Stimulated activated CD4-positive, alpha-beta T cell treated with anti-CD3 and anti-CD28 coated beads, Interleukin-1b, Interleukin-23, amount 100 ng/mL, for 24 hours (primary cell): Measurements from ENCODE around the gene PSMD11.

Experiments used
- DNase-seq, 4 experiments: peaks; one replicate each; pipeline ENCODE4 v3.0.0-alpha.2; 2020; ENCODE audit warnings: low read depth in 4 of 4, low spot score in 1 of 4

PSMD11 gene

DNA sequence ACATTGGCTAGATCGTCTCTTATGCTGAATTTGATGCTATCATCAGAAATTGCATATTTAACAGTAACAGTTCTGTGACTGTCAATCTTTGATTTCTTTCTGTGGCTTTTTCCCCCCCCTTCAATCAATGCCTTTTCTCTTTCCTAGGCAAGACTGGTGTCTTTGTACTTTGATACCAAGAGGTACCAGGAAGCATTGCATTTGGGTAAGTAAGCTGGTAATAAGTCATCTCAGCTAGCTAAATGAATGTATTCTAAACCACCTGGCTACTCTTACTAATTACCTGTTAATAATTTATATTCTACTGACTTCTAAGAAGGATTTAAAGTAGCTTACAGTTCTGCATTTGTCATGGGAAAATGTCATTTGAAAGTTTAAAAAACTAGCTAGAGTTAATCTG, 20.1 kb downstream of the PSMD11 start:
- no peak for DNase-seq

DNA sequence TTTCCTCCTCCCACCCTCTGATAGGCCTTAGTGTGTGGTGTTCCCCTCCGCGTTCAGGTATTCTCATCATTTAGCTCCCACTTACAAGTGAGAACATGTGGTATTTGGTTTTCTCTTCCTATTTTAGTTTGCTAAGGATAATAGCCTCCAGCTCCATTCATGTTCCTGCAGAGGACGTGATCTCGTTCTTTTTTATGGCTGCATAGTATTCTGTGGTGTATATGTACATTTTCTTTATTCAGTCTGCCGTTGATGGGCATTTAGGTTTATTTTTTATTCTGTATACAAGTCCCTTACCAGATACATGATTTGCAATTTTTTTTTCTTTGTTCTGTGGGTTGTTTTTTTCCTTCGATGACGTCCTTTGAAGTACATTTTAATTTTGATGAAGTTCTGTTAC, 23.6 kb downstream of the PSMD11 start:
- DNase-seq: no peak

DNA sequence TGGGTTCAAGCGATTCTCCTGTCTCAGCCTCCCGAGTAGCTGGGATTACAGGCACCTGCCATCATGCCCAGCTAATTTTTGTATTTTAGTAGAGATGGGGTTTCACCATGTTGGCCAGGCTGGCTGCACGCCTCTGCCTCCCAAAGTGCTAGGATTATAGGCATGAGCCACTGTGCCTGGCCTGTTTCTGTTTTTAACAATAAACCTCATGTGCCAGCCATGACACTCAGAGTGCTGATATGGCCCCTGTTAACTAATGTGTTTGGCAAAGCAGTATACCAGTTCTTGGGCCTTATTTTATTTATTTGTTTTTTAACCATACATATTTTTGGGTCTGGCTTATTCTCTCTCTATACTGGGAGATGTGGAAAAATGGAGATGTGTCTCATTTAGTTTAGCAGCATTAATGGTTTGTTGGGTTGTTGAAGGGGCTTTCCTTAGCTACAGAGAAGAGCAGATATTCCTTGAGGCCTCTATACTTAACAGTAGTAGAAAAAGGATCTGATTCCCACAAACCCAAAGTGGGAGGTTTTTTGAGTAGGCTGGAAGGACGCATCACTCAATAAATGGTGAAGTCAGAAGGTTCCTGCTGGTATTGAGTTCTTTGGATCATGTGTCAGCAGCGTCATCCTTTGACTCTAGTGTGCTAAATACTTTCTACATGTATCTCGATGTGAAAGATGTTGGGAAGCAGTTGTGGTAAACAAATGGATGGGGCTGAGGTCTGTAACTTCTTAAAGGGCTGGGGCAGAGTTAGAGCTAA, 26.3 kb downstream of the PSMD11 start:
- DNase-seq: no peak

DNA sequence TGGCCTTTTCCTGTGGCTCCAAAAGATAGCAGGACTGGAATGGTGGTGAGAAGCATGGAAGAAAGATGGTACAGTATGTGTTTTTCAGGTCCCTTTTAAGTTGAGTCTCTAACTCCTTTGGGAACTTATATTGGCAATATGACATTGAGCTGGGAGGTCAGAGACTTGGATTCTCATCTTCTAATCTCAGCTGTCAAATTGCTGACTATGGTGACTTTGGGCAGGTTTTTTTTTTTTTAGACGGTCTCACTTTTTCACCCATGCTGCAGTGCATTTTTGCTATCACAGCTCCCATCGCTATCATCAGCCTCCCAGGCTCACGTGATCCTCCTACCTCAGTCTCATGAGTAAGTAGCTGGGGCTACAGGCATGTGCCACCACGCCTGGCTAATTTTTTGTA, 27.3 kb downstream of the PSMD11 start:
- DNase-seq: no peak

DNA sequence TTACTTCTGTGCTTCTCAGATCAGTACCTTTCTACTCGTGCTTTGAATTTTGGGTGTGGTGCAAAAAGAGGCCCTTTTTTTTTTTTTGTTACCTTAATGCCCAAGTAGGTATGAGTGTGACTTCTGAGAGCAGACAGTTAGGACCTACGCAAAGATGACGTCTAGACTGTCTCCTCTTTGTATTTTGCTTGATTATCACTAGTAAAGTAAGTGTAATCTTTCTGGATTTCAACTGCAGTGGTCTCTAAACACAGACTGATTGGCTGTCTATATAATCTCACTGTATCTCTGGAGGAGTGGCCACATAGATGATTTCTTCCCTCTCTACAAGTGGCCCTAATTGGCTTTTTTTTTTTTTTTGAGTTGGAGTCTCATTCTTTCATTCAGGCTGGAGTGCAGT, 30.9 kb downstream of the PSMD11 start:
- no peak for DNase-seq

DNA sequence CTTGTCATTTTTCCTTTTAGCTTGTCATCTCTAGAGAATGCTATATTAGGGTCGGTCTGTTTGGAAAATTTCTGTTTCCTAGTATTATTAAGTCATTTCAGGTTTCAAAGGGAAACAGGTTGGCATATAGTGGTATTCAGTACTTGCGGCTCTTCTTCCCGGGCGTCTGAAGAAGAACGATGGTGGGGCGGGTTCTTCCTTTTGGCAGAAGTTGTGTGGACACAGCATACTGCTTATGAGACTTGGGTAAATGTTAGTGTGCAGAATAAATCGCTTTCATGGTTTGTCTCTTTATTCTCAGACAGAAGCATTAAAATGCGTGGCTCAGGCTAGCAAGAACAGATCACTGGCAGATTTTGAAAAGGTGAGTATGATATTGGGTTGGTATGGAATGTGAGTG, 32.9 kb downstream of the PSMD11 start:
- no peak for DNase-seq

DNA sequence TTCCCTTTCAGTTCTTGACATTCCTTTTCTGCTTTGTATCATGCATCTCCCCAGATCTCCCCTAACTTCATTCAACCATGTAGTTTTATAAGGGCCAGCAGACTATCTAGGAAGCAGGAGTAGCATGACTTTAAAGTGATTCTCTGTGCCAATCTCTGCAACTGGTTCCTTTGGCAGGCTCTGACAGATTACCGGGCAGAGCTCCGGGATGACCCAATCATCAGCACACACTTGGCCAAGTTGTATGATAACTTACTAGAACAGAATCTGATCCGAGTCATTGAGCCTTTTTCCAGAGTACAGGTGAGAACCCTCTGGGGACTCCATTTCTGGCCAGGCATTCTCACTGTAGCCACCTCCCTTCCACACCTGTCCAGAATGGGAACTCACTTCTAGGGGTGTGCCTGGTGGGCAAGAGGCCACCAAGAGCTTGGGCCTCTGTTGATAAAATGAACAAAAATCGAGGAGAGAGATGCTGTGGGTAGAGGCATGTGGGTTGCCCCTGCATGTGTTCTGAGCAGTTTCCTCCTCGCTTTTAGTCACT, 34.8 kb downstream of the PSMD11 start:
- DNase-seq: no peak

DNA sequence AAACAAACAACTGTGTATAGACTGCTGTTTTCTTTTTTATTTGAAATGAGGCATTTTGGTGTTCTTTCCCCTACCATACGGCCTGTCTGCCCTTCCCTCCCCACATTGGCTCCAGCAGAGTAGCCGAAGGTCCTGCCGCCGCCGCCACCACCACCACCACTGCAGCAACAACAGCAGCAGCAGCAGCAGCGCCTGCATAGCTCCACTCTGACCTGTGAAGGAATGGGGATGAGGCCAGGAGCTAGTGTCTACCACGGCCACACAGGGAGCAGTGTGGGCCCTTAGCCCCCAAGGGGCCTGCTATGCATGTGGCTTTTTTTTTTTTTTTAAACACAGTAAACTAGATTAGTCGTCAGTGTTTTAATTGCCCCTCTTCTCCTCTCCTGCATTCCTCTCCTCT, 36.9 kb downstream of the PSMD11 start:
- DNase-seq: no peak

DNA sequence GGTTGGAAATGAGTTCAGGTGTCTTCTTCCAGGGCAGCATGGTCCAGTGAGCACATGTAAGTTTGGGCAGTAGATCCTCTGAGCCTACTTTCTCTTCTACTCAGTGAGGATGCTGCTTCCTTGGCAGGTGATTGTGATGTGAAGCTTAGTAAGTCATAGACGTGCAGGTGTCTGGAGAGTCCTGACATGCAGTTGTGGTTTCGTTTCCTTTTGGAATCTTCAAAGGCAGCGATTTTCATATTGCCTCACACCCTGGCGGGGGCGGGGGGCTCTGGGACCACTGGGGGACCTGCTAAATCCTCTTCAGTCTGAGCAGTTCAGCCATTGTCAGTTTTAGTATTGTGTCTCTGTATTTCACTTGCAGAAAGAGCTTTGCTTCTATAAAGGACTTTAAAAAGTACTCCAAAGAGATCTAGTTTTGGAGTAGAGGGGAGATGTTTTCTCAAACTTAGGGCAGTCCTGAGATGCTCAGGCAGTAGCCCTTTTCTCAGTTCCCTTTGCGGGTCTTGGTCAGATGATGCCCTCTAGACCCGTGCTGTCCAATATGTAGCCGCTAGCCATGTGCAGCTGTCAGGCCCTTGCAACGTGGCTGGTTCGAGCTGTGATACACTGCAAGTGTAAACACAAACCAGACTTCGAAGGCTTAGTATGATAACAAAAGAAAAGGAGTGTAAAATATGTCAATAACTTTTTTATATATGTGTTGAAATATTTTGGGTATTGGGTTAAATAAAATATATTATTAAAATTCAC, 38.4 kb downstream of the PSMD11 start:
- no peak for DNase-seq

DNA sequence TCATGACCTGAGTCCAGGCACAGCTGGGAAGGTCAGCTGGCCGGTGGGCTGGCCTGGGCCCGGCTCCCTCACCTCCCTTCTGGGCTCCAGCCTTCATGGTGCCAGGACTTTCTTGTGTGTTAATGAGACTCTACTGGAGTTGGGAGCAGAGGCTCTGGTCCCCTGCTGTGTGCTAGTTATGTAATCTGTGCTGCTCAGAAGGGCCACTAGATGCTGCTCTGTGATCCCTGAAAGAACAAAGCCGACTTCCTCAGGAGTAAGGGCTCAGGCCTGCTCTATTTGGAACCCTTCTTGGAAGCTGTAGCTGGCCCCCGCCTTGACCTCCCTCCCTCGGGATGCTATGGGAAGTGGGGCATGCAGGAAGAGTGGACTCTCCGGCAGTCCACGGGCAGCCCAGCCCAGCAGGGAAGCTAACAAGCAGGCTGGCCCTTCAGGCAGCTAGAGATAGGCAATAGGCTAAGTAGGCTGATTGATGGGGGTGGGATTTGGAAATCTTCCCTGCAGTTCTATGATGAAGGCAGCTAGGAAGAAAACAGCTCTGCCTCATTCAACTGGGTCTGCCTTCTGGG, 39.2 kb downstream of the PSMD11 start:
- DNase-seq: no peak

DNA sequence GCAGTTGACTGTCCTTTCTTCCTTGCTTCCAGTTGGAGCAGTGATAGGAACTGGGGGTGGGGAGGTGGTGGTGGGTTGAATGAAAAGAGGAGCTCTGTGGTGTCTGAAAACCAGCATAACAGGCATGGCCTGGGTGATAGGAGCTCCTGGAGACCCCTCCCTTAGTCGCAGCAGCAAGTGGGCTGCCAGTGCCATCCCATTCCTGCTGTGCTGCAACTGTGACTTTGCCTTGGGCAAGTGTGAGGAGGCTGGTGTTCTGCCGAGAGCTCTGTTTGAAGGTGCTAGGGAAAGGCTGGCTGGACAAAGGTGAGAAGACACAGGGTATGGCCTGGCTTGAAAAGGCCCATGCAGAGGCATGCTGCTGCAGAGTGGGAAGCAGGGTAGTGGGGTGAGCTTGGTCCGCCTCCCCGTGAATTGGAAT, 39.7 kb downstream of the PSMD11 start:
- DNase-seq: no peak

DNA sequence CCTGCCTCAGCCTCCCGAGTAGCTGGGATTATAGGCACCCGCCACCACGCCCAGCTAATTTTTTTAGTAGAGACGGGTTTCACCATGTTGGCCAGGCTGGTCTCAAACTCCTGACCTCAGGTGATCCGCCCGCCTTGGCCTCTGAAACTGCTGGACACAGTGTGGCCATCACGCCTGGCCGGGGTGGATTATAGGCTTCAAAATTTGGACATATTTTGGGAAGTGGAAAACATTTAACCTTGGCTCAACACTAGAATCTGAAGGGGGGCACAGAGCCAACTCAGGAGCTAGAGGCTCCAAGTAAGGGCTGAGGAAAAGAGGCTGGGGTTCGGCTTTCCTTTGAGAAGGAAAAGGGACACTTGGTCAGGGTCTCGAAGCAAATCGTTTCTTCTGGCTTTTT, 40.3 kb downstream of the PSMD11 start:
- no peak for DNase-seq

DNA sequence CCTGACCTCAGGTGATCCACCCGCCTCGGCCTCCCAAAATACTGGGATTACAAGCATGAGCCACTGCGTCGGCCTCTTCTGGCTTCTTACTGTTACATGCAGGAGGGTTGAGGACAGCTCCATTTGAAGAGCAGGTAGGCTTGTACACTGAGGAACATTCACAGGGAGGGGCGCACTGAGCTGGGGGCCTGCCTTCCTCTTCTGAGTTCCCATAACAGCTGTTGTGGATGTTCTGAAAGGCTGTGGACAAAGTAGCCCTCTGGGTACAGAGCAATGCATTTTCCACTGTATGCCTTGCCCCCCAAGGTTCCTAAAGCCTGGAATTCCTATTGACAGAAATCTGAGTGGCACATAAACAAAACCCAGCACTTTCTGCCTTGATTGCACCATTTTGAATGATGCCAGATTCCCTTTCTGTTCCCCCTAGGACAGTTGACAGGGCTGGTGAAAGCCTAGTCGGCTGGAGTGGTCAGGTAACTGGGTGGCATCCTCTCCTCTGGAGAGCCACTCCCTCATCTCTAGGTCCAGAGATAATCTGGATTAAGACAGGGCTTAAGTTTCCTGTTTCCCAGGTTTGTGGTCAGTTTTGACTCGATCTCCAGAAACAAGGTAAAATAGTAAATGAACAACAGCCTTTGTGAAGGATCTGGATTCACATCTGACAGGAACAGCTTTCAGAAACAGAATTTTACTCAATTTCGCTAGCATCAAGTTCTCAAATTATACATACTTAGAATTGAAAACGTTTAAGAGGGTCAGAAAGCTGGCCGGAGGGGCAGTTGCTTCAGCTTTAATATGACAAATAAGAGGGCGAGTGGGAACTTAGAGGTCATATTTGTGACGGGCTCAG, 41.2 kb downstream of the PSMD11 start:
- no peak for DNase-seq

DNA sequence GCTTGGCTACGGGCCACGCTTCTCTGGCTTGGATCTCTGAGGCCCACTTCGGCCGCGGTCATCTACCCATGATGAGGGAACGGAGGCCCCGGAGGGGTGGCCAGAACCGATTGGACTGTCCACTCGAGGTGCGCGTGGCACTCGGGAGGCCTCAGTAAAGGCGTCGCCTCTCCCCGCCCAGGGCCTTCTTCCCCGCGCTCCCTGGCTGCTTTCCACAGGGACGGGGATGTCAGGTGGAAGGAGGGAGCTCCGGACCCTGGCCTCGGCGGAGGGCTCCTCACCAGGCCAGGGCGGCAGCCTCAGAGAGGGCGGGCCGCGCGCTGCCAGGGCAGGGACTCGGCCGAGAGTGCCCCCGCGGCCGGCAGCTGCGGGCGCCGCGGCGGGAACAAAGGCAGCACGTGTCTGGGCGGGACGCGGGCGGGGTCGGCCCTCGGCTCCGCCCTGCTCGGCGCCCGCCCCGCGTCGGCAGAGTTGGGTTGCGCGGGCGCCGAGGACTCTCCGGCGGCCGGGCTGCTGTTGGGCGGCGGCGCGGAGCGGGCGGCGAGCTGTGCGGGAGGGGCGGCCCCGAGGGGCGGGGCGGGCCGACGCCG, 41.9 kb downstream of the PSMD11 start:
- DNase-seq: peak in 3 of 4 experiments; percentile 49 to 54 (median 51)

DNA sequence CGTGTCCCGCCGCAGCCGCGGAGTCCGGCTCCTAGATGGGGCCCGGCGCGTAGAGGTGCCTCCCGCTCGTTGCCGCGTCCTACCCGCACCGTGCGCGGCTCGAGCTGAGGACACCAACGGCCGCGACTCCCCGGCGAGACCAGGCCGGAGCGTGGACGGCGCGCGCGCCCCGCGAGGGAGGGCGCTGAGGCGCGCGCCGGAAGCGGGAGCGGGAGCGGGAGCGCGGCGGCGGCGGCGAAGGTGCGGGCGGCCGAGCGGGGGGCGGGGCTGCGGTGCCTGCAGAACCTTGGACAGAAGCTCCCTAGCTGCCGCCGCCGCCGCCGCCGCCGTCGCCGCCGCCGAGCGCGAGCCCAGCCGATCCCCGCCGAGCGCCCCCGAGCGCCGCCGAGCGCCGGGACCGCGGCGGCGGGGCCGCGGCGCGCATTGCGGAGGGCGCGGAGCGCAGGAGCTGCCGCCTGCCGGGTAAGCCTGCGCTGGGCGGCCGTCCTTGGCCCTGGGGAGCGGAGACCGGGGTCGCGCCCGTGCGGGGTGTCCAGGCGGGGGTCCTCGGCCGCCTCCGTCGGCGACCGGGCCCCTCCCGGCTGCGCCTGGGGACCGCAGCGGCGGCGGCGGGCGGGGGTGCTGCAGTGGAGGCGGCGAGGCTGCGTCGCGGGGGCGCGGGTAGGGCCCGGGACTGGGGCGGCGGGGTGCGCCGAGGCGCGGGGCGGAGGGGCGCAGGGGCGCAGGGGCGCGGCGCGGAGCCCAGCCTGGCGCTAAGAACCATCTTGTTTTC, 42.6 kb downstream of the PSMD11 start, which contains the start of gene CDK5R1:
Gene CDK5R1, plus strand, starts transcription at position 293 of the 772 bp plus-strand sequence. CDS start 628 bp downstream, outside the sequence.
- DNase-seq: peak in 3 of 4 experiments; percentile 53 to 63 (median 63)

DNA sequence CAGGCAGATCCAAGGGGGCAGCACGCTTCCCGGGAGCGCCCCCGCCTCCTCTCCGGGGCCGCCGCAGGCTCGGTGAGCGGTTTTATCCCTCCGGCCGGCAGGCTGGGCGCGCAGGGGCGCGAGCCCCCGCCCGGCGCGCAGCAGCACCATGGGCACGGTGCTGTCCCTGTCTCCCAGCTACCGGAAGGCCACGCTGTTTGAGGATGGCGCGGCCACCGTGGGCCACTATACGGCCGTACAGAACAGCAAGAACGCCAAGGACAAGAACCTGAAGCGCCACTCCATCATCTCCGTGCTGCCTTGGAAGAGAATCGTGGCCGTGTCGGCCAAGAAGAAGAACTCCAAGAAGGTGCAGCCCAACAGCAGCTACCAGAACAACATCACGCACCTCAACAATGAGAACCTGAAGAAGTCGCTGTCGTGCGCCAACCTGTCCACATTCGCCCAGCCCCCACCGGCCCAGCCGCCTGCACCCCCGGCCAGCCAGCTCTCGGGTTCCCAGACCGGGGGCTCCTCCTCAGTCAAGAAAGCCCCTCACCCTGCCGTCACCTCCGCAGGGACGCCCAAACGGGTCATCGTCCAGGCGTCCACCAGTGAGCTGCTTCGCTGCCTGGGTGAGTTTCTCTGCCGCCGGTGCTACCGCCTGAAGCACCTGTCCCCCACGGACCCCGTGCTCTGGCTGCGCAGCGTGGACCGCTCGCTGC, 43.3 kb downstream of the PSMD11 start:
- no peak for DNase-seq

DNA sequence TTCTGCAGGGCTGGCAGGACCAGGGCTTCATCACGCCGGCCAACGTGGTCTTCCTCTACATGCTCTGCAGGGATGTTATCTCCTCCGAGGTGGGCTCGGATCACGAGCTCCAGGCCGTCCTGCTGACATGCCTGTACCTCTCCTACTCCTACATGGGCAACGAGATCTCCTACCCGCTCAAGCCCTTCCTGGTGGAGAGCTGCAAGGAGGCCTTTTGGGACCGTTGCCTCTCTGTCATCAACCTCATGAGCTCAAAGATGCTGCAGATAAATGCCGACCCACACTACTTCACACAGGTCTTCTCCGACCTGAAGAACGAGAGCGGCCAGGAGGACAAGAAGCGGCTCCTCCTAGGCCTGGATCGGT, 43.9 kb downstream of the PSMD11 start:
- DNase-seq: no peak

DNA sequence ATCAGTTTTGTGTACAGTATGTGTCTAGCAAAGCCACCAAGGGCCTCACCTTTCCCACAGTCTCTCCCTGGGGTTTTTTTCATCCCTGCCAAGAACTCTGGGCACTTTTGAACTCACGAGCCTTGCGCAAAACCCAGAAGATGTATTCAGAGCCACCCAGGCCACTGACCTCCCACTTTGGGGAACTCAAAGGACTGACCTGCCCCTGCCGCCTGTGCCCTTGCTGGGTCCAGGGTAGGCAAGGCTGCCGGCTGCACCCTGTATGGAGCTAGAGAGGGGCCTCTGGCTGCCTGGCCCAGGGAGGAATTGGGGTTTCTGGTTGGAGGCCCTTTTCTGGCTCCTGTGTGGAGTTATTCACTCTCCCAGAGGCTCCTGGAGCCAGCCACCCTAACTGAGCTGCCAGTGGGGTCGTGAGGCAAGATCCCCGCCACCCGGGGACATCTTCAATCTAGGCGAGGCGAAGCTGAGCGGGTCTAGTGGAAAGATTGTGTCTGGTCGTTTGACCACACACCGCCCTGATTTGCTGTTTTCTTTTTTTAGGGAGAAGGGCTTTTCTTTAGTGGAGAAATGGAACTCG, 44.4 kb downstream of the PSMD11 start:
- DNase-seq: no peak
